ENCODE data around the gene PRKCE.

PRKCE gene

GRCh38 chr2:46167924-46168323 lies 516.4 kb downstream of the PRKCE start:
- intact Hi-C loops (cut with DNase I; ENCODE audit: low total_unique reads), result no loop called here
- H3K4me1 ChIP-seq, result peaks cover 4 to 48% (median 35%) of the 10 kb centered on the region in 4 donors
- no peak overlapping the region for H3K4me3 ChIP-seq
- H3K27ac ChIP-seq, result no peak overlapping the region
- H3K9me3 ChIP-seq, result no peaks in the 10 kb centered on the region
- no peak for DNase-seq
- H3K36me3 ChIP-seq, result peaks cover 0 to 11% (median 0%) of the 10 kb centered on the region in 3 donors
- no peaks in the 10 kb centered on the region for H3K27me3 ChIP-seq
- no peak for TF ChIP-seq CTCF (IDR thresholded peaks at IDR 0.05)

- Histone ChIP-seq H3K27me3 (no peaks in the 10 kb centered on the region), H3K36me3 (peaks cover 0 to 11% (median 0%) of the 10 kb centered on the region in 3 donors), H3K27ac (no peak overlapping the region), H3K4me3 (no peak overlapping the region), H3K9me3 (no peaks in the 10 kb centered on the region), H3K4me1 (peaks cover 1 to 36% (median 24%) of the 10 kb centered on the region in 4 donors)
- DNase-seq, result no peak
- intact Hi-C loops (cut with DNase I; ENCODE audit: low total_unique reads), result no loop called here
- no peak for TF ChIP-seq CTCF (IDR thresholded peaks at IDR 0.05)
Measured at GRCh38 chr2:46169467-46169866, 518.0 kb downstream of the PRKCE start.

- no peak overlapping the region for H3K4me3 ChIP-seq
- H3K27me3 ChIP-seq, result no peaks in the 10 kb centered on the region
- no peaks in the 10 kb centered on the region for H3K9me3 ChIP-seq
- H3K27ac ChIP-seq, result peak overlapping the region; percentile 48
- intact Hi-C loops (cut with DNase I; ENCODE audit: low total_unique reads), result no loop called here
- peaks cover 0 to 30% (median 18%) of the 10 kb centered on the region in 4 donors for H3K4me1 ChIP-seq
- no peak for DNase-seq
- H3K36me3 ChIP-seq, result peaks cover 0 to 11% (median 0%) of the 10 kb centered on the region in 3 donors
- TF ChIP-seq CTCF (IDR thresholded peaks at IDR 0.05), result no peak
Measured at GRCh38 chr2:46170026-46170425, 518.6 kb downstream of the PRKCE start.

- Histone ChIP-seq H3K27me3 (no peaks in the 10 kb centered on the region), H3K27ac (peak overlapping the region; percentile 48), H3K9me3 (no peaks in the 10 kb centered on the region), H3K36me3 (peaks cover 0 to 11% (median 0%) of the 10 kb centered on the region in 3 donors), H3K4me1 (peaks cover 0 to 29% (median 16%) of the 10 kb centered on the region in 4 donors), H3K4me3 (no peak overlapping the region)
- TF ChIP-seq CTCF (IDR thresholded peaks at IDR 0.05), result no peak
- DNase-seq, result no peak
- intact Hi-C loops (cut with DNase I; ENCODE audit: low total_unique reads), result no loop called here
Measured at GRCh38 chr2:46170611-46171350, 519.3 kb downstream of the PRKCE start.

GRCh38 chr2:46171411-46171953 lies 520.0 kb downstream of the PRKCE start:
- Histone ChIP-seq H3K27me3 (no peaks in the 10 kb centered on the region), H3K4me1 (peaks cover 0 to 30% (median 16%) of the 10 kb centered on the region in 4 donors), H3K9me3 (no peaks in the 10 kb centered on the region), H3K27ac (peak overlapping the region; percentile 48), H3K4me3 (no peak overlapping the region), H3K36me3 (peaks cover 0 to 11% (median 0%) of the 10 kb centered on the region in 3 donors)
- DNase-seq, result no peak
- intact Hi-C loops (cut with DNase I; ENCODE audit: low total_unique reads), result no loop called here
- no peak for TF ChIP-seq CTCF (IDR thresholded peaks at IDR 0.05)
